NCI-H187 treated with DMSO at 0.1 percent for 48 hours (cell line): ENCODE data around the gene ZMAT5.
"Not testable (repeated sequence)": the region's sequence is repeated elsewhere in the genome, so short reads cannot be mapped to it uniquely, and the experiment has no call there.

Experiments used
- DNase-seq: peaks from one replicate; lab custom pipeline; 2025; lab: John Stamatoyannopoulos, UW

The ZMAT5 gene

DNA sequence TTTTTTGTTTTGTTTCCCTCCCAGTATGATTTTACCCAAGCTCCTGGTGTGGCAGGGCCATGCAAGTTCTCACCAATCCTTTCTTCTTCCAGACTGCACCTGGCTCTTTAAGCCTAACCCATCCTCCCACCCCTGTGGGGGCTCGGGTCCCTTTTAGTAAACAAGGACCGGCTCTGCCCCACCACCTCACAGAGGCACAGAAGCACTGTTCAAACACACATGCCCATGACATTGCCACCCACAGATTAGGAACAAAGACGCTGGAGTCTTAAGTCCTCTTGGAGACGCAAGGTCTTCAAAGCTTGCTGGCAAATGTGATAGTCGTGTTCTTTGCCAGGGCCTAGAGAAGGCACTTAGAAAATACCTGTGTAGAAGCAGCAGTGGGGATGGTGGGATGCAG is 19.2 kb upstream of the ZMAT5 start:
- no peak for DNase-seq

GRCh38 chr22:29784451-29785361 is 17.9 kb upstream of the ZMAT5 start:
- DNase-seq, result no peak

GRCh38 chr22:29782061-29782845 is 15.4 kb upstream of the ZMAT5 start:
- DNase-seq, result no peak

- DNase-seq, result no peak
These were observed 14.2 kb upstream of the ZMAT5 start for GRCh38 chr22:29780748-29781676.

DNA sequence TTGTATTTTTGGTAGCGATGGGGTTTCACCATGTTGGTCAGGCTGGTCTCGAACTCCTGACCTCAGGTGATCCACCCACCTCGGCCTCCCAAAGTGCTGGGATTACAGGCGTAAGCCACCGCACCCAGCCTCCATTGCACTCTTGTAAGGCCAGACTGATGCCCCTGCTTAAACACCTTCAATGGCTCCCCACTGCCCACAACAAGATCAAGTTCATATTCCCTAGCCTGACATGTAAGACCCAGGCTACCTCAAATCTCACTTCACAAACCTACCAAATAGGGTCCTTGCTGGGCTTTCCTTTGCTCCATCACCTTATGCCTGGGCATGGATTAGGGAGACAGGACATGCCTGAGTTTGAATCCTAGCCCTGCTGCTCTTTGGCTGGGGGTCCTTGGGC is 13.4 kb upstream of the ZMAT5 start:
- no peak for DNase-seq

DNA sequence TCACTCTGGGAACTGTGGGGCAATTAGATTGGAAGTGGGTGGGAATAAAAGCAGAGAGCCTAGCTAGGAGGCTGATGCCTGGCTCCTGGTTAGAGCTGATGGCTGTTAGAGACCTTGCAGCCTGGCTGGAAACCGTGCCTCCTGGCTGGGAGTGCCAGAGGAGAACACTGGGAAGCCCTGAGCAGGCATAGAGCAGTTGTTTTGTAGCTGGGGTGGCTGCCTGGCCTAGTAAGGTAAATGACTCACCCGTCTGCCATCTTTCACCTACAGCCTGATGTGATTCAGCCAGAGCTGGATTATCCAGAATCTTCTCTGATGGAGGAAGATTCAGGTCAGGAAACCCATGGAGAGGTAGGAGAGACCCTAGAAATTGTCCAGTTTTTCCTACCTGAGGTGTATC is 6.4 kb upstream of the ZMAT5 start:
- DNase-seq, result no peak

DNA sequence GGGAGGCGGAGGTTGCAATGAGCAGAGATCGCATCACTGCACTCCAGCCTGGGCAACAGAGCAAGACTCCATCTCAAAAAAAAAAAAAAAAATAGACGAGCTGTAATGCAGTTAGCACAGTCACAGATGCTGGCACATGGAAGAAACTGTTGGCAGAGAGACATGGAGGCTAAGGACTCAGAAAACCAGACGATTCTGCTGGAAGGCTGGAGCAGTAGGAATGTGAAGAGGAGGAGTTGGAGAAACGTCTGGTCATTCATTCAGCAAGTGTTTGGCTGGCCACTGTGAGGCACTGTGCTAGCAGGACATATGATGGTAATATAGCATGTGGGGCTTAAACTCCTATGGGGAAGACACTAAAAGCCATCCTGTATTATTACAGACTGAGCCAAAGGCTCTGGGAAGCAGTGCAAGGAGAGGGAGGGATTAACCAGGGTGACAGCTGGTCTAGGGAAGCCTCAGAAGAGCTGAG is 5.4 kb upstream of the ZMAT5 start:
- no peak for DNase-seq

DNA sequence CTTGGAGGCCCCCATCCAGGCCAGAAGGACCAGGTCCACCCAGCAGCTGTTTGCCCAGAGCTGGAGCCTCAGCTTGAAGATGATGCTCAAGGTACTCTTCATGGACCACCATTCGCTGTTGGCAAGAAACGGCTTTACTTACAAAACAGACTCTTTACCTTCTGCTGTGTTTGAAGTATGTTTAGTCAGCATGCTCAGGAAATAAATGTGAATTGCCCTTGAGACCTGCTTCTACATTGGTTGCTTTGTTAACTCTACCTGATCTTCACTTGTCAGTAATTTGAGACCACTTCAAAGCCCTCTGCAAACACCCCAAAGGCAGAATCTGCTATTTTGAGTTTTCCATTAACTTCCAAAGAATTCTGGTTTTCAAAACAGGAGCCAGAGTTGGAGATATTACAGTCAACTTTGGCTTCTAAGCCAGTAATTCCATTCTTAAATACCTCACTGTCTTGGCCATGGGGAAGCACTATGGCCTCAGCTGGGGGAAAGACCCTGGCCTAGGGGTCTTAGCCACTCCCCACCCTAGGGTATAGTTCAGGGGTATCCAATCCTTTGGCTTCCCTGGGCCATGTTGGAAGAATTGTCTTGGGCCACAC is 3.0 kb upstream of the ZMAT5 start:
- no peak for DNase-seq

- DNase-seq, result no peak
These were observed 1.4 kb upstream of the ZMAT5 start for GRCh38 chr22:29768052-29768693.

DNA sequence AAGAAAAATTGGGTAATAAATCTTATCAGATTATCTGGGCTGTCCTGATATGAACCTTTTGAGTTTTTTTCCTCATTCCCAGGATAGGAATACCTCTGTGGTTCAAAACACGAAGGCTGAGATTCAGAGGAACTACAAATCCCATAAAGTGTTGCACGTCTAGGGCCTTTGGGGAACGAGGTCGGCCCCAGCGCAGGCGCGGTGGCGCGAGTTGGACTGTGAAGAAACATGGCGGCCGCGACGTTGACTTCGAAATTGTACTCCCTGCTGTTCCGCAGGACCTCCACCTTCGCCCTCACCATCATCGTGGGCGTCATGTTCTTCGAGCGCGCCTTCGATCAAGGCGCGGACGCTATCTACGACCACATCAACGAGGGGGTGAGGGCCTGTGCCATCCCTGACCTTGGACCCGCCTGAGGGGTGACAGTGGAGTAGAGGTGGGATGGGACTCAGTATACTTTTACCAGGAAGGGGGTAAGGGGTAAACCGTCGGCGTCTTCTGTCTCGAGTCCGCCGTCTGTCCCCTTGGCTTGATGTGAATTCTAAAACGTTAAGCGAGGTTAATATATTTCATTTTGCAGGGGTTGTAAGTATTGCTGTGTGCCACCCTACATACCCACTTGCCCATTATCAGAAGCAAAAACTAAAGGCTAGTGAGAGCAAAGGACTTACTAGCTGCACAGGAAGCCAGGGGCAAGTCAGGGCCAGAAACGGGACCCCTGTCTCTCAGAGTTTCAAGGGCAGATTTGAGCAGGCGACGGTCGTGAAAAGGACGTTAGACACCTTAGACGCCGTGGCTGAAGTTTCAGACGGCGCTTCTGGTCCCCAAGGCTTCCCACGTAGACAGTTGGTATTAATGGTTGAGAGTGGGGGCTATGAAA is 604 bp upstream of the ZMAT5 start, which contains the start of gene UQCR10:
Gene UQCR10 (plus strand): TSS at position 199 of the 881 bp plus-strand sequence. CDS start 30 bp downstream, at position 229.
- DNase-seq, result peak; percentile 49

- DNase-seq, result no peak
These were observed 739 bp downstream of the ZMAT5 start for GRCh38 chr22:29765905-29766631.

DNA sequence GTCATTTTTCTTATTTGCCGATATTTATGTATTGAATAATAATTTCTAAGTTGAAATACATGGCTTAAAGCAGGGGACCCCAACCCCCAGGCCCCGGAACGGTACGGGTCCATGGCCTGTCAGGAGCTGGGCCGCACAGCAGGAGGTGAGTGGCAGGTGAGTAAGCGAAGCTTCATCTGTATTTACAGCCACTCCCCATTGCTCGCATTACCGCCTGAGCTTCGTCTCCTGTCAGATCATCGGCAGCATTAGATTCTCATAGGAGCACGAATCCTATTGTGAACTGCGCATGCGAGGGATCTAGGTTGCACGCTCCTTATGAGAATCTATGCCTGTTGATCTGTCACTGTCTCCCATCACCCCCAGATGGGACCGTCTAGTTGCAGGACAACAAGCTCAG is 4.5 kb downstream of the ZMAT5 start:
- DNase-seq, result peak; percentile 22

GRCh38 chr22:29758959-29759358 is 7.8 kb downstream of the ZMAT5 start:
- DNase-seq, result no peak

DNA sequence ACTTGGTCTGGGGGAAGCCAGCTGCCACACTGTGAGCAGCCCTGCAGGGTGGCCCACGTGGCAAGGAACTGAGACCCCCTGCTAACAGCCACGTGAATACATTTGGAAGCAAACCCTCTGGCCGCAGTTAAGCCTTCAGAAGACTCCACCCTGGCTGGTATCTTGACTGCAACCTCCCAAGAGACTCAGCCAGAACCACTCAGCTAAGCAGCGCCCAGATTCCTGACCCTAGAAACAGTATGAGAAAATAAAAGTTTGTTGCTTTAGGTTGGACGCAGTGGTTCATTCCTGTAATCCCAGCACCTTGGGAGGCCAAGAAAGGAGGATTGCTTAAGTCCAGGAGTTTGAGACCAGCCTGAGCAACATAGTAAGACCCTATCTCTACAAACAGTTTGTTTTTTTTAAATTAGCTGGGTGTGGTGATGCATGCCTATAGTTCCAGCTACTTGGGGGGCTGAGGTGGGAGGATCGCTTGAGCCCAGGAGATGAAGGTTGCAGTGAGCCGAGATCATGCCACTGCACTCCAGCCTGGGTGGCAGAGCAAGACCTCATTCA is 8.7 kb downstream of the ZMAT5 start:
- no peak for DNase-seq

DNA sequence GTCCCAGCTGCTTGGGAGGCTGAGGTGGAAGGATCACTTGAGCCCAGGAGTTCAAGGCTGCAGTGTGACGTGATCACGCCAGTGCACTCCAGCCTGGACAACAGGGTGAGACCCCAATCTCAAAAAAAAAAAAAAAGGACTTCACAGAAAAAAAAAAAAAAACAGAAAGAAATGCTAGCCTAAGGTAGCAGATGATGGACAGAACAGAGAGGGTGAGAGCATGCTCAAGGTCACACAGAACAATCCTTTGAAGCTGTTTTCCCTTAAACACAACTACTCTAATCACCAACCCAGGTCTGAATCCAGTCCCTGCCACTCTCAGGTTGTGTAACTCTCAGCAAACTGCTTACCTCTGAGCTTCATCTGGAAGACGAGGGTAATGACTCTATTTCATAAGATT is 9.7 kb downstream of the ZMAT5 start:
- no peak for DNase-seq

DNA sequence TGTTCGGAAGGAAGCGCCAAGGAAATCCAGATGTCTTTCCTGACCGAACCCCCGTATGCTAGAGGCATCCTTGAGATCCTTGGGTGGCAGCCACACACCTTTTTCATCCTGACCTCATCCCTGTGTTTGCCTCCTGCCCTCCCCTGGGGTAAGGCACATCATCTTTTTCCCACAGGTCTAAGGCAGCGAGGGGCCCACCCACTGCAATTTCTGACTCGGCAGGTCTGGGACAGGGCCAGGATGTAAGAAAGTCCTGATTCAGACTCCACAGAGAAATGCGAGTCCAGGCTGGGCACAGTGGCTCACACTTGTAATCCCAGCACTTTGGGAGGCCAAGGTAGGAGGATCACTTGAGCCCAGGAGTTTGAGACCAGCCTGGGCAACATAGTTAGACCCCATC is 10.5 kb downstream of the ZMAT5 start:
- no peak for DNase-seq

GRCh38 chr22:29755889-29756288 is 10.9 kb downstream of the ZMAT5 start:
- DNase-seq, result no peak

- not testable (repeated sequence) for DNase-seq
These were observed 12.0 kb downstream of the ZMAT5 start for GRCh38 chr22:29754658-29755395.
